H1 (cell line): Measurements from ENCODE around the gene STXBP2. TPM values are rescaled to one million over a fixed set of nuclear protein-coding genes. Genes with fewer than 3 reads are reported as not detected.

ENCODE experiments used
- BRCA1 ChIP-seq: IDR thresholded peaks from 2 replicates; pipeline ENCODE4 v1.6.1; 2012; ENCODE audit warnings: low read depth, low read length, improper control_type of control experiment
- CHD7 ChIP-seq: fragments of 300-600 bp; sonication (generic); IDR thresholded peaks from 2 replicates; pipeline ENCODE4 v1.7.1; 2012; ENCODE audit warnings: low read length, moderate library complexity, mild to moderate bottlenecking, inconsistent platforms; ENCODE audit not compliant: insufficient replicate concordance
- JUND ChIP-seq: IDR thresholded peaks from 2 replicates; pipeline ENCODE4 v1.6.1; 2011; ENCODE audit warnings: mild to moderate bottlenecking, improper control_type of control experiment, low read length
- MAFK ChIP-seq: IDR thresholded peaks from 2 replicates; pipeline ENCODE4 v1.6.1; 2012; ENCODE audit warnings: low read depth, mild to moderate bottlenecking, improper control_type of control experiment, low read length
- PHF8 ChIP-seq: fragments of 200-600 bp; sonication (generic); conservative IDR thresholded peaks from 2 replicates; pipeline ENCODE4 v1.7.1; 2012; ENCODE audit warnings: low read depth, mild to moderate bottlenecking, inconsistent platforms, low read length, moderate library complexity
- POLR2A ChIP-seq, 2 experiments: IDR thresholded peaks; 1 replicate in 1 of 2; 2 replicates in 1 of 2; pipeline ENCODE4 v1.6.1; 2011; ENCODE audit warnings: low read depth in 2 of 2, low read length in 2 of 2, mild to moderate bottlenecking in 2 of 2; ENCODE audit errors: control extremely low read depth in 1 of 2
- POU5F1 ChIP-seq: IDR thresholded peaks from 2 replicates; pipeline ENCODE4 v1.6.1; 2011; ENCODE audit warnings: low read depth, mild to moderate bottlenecking, low read length, moderate library complexity
- SIN3A ChIP-seq, 2 experiments: IDR thresholded peaks in 1 of 2; conservative IDR thresholded peaks in 1 of 2; 2 replicates each; pipeline ENCODE4 v1.6.1; 2011 to 2012; ENCODE audit warnings: low read length in 2 of 2, improper control_type of control experiment in 1 of 2, low read depth in 1 of 2, mild to moderate bottlenecking in 1 of 2
- SP4 ChIP-seq: IDR thresholded peaks from 2 replicates; pipeline ENCODE4 v1.6.1; 2012; ENCODE audit warnings: low read length, inconsistent platforms
- USF2 ChIP-seq: IDR thresholded peaks from 2 replicates; pipeline ENCODE4 v1.6.1; 2011; ENCODE audit warnings: low read length, improper control_type of control experiment
- polyA plus RNA-seq, 7 experiments: library from polyadenylated mRNA; depleted of rRNA in 3 of 7; stranded (reverse) in 5 of 7; unstranded in 2 of 7; fragments of >200 nt in 5 of 7; fragments of 200-250 nt in 2 of 7; gene quantifications; 1 replicate in 5 of 7; 2 replicates in 1 of 7; 4 replicates in 1 of 7; pipeline versions ENCODE4 v1.2.1 to v1.2.3, GENCODE V29; 2011 to 2013; ENCODE audit warnings: missing spikeins in 2 of 7, mixed read lengths in 2 of 7
- total RNA-seq: library from RNA; stranded (reverse); fragmentation: NEBNext Ultra II Directional; extraction: Animal tissue kit (Norgen Biotek cat#: 25700); gene quantifications from 2 replicates; pipeline ENCODE4 v1.2.1, GENCODE V29; 2021

Gene STXBP2
- total and polyA plus RNA-seq, 2 of the 8 experiments (the other 6 are each of a cell fraction or from before 2014, with no cell fraction given): 52.9 to 53.8 TPM

- no peak for TF ChIP-seq CHD7
- TF ChIP-seq JUND: no peak
- peak; percentile 64 to 77; a peak in 2 of 3 replicates for TF ChIP-seq POLR2A (IDR thresholded peaks at IDR 0.05; ENCODE audit: control extremely low read depth in 1 of 2, low read depth in 2 of 2, low read length in 2 of 2)
- peak; percentile 92 for TF ChIP-seq SP4
- TF ChIP-seq MAFK: no peak
- no peak for TF ChIP-seq POU5F1
- peak in 1 of 2 experiments; percentile 79; a peak in 3 of 4 replicates for TF ChIP-seq SIN3A (conservative IDR thresholded peaks at IDR 0.05 in 1 of 2, IDR thresholded peaks at IDR 0.05 in 1 of 2; ENCODE audit: low read depth in 1 of 2, low read length in 2 of 2)
- TF ChIP-seq USF2: no peak
- no peak for TF ChIP-seq BRCA1
- TF ChIP-seq PHF8: peak; percentile 85
These were observed 7.4 kb upstream of the STXBP2 start, which contains the start of the genes PET100 and XAB2 (continued) for GRCh38 chr19:7629347-7630054.
